ENCODE data around the gene FREY1. TPM values are rescaled to one million over a fixed set of nuclear protein-coding genes. Genes with fewer than 3 reads are reported as not detected.

The FREY1 gene
- total and polyA plus RNA-seq, 2 of the 8 experiments (the other 6 are each of a cell fraction or from before 2014, with no cell fraction given): 0.32 to 1.1 TPM

DNA sequence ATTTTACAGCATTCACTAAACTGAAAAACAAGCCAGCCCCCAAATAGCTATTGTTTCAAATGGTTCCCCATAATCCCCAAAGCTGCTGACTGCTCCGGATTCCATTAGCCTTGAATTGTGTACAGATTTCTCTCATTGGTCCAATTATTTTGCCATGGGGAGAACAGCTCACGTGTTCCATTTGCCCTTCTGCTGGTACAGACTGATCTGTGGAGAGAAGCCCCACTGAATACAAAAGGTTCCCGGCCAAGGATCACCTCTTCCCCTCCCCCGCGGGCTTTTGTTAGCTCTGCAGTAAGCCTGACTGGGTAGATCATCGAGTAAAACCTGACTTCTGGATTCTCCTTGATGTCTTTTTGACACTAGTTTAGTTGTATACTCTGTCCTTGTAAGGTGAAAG is 30.7 kb downstream of the FREY1 start (continued):
- TF ChIP-seq, protein P1, sequence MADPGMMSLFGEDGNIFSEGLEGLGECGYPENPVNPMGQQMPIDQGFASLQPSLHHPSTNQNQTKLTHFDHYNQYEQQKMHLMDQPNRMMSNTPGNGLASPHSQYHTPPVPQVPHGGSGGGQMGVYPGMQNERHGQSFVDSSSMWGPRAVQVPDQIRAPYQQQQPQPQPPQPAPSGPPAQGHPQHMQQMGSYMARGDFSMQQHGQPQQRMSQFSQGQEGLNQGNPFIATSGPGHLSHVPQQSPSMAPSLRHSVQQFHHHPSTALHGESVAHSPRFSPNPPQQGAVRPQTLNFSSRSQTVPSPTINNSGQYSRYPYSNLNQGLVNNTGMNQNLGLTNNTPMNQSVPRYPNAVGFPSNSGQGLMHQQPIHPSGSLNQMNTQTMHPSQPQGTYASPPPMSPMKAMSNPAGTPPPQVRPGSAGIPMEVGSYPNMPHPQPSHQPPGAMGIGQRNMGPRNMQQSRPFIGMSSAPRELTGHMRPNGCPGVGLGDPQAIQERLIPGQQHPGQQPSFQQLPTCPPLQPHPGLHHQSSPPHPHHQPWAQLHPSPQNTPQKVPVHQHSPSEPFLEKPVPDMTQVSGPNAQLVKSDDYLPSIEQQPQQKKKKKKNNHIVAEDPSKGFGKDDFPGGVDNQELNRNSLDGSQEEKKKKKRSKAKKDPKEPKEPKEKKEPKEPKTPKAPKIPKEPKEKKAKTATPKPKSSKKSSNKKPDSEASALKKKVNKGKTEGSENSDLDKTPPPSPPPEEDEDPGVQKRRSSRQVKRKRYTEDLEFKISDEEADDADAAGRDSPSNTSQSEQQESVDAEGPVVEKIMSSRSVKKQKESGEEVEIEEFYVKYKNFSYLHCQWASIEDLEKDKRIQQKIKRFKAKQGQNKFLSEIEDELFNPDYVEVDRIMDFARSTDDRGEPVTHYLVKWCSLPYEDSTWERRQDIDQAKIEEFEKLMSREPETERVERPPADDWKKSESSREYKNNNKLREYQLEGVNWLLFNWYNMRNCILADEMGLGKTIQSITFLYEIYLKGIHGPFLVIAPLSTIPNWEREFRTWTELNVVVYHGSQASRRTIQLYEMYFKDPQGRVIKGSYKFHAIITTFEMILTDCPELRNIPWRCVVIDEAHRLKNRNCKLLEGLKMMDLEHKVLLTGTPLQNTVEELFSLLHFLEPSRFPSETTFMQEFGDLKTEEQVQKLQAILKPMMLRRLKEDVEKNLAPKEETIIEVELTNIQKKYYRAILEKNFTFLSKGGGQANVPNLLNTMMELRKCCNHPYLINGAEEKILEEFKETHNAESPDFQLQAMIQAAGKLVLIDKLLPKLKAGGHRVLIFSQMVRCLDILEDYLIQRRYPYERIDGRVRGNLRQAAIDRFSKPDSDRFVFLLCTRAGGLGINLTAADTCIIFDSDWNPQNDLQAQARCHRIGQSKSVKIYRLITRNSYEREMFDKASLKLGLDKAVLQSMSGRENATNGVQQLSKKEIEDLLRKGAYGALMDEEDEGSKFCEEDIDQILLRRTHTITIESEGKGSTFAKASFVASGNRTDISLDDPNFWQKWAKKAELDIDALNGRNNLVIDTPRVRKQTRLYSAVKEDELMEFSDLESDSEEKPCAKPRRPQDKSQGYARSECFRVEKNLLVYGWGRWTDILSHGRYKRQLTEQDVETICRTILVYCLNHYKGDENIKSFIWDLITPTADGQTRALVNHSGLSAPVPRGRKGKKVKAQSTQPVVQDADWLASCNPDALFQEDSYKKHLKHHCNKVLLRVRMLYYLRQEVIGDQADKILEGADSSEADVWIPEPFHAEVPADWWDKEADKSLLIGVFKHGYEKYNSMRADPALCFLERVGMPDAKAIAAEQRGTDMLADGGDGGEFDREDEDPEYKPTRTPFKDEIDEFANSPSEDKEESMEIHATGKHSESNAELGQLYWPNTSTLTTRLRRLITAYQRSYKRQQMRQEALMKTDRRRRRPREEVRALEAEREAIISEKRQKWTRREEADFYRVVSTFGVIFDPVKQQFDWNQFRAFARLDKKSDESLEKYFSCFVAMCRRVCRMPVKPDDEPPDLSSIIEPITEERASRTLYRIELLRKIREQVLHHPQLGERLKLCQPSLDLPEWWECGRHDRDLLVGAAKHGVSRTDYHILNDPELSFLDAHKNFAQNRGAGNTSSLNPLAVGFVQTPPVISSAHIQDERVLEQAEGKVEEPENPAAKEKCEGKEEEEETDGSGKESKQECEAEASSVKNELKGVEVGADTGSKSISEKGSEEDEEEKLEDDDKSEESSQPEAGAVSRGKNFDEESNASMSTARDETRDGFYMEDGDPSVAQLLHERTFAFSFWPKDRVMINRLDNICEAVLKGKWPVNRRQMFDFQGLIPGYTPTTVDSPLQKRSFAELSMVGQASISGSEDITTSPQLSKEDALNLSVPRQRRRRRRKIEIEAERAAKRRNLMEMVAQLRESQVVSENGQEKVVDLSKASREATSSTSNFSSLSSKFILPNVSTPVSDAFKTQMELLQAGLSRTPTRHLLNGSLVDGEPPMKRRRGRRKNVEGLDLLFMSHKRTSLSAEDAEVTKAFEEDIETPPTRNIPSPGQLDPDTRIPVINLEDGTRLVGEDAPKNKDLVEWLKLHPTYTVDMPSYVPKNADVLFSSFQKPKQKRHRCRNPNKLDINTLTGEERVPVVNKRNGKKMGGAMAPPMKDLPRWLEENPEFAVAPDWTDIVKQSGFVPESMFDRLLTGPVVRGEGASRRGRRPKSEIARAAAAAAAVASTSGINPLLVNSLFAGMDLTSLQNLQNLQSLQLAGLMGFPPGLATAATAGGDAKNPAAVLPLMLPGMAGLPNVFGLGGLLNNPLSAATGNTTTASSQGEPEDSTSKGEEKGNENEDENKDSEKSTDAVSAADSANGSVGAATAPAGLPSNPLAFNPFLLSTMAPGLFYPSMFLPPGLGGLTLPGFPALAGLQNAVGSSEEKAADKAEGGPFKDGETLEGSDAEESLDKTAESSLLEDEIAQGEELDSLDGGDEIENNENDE (IDR thresholded peaks at IDR 0.05; ENCODE audit: insufficient replicate concordance, low read length): no peak
- TF ChIP-seq TBP (IDR thresholded peaks at IDR 0.05; ENCODE audit: low read depth, low read length): no peak
- no peak for TF ChIP-seq CHD2 (IDR thresholded peaks at IDR 0.05; ENCODE audit: low read length)
- TF ChIP-seq PHF8 (conservative IDR thresholded peaks at IDR 0.05; ENCODE audit: low read depth, low read length): no peak
- no peak for TF ChIP-seq MAFK (IDR thresholded peaks at IDR 0.05; ENCODE audit: low read depth, low read length)
